Neural progenitor cell (in vitro differentiated cells): Measurements from ENCODE around the gene HTD2. TPM values are rescaled to one million over a fixed set of nuclear protein-coding genes. Genes with fewer than 3 reads are reported as not detected.

Experiments used
- DNase-seq: peaks from one replicate; pipeline ENCODE4 v3.0.0-alpha.2; 2016; ENCODE audit warnings: low spot score
- H2AFZ ChIP-seq: fragments of 200-600 bp; sonication (generic); replicated peaks from 2 replicates; pipeline ENCODE4 v1.6.1; 2016; ENCODE audit warnings: antibody characterized with exemption
- H3F3A ChIP-seq: fragments of 200-600 bp; sonication (generic); 2 replicates; pipeline ENCODE4 v1.6.1; 2016; ENCODE audit warnings: antibody characterized with exemption, low read depth
- H3K27ac ChIP-seq: fragments of 200-600 bp; sonication (generic); 2 replicates; pipeline ENCODE4 v1.5.1; 2016; ENCODE audit warnings: mild to moderate bottlenecking
- H3K27me3 ChIP-seq: fragments of 200-600 bp; sonication (generic); 2 replicates; pipeline ENCODE4 v1.6.1; 2016; ENCODE audit warnings: mild to moderate bottlenecking, moderate library complexity
- H3K36me3 ChIP-seq: fragments of 200-600 bp; sonication (generic); 2 replicates; pipeline ENCODE4 v1.5.1; 2016
- H3K4me1 ChIP-seq: fragments of 200-600 bp; sonication (generic); 2 replicates; pipeline ENCODE4 v1.6.1; 2016; ENCODE audit warnings: mixed run types
- H3K4me2 ChIP-seq: fragments of 200-600 bp; sonication (generic); 2 replicates; pipeline ENCODE4 v1.6.1; 2016
- H3K4me3 ChIP-seq: fragments of 200-600 bp; sonication (generic); 2 replicates; pipeline ENCODE4 v1.5.1; 2016
- H3K79me2 ChIP-seq: fragments of 200-600 bp; sonication (generic); 2 replicates; pipeline ENCODE4 v1.6.1; 2016; ENCODE audit warnings: low read depth
- H3K9ac ChIP-seq: fragments of 200-600 bp; sonication (generic); 2 replicates; pipeline ENCODE4 v1.6.1; 2016
- H3K9me3 ChIP-seq: fragments of 200-600 bp; sonication (generic); 2 replicates; pipeline ENCODE4 v1.5.1; 2016; ENCODE audit warnings: low read depth
- H4K20me1 ChIP-seq: fragments of 200-600 bp; sonication (generic); 2 replicates; pipeline ENCODE4 v1.6.1; 2016; ENCODE audit warnings: low read depth
- H3K27ac Mint-ChIP-seq: 3 replicates; pipeline ENCODE4 v1.8.0; 2021; ENCODE audit warnings: mixed read lengths
- H3K27me3 Mint-ChIP-seq: 2 replicates; pipeline ENCODE4 v1.8.0; 2022; ENCODE audit warnings: low read depth, mild to moderate bottlenecking, inconsistent platforms, moderate library complexity, mixed read lengths; ENCODE audit not compliant: insufficient read depth
- H3K36me3 Mint-ChIP-seq: 3 replicates; pipeline ENCODE4 v1.8.0; 2021; ENCODE audit warnings: mixed read lengths
- H3K4me1 Mint-ChIP-seq: 3 replicates; pipeline ENCODE4 v1.8.0; 2021; ENCODE audit warnings: mixed read lengths
- H3K4me3 Mint-ChIP-seq: 3 replicates; pipeline ENCODE4 v1.8.0; 2021; ENCODE audit warnings: mild to moderate bottlenecking, moderate library complexity, mixed read lengths
- H3K9me3 Mint-ChIP-seq: 3 replicates; pipeline ENCODE4 v1.8.0; 2020; ENCODE audit warnings: mixed read lengths
- CTCF ChIP-seq: fragments of 200-600 bp; sonication (generic); IDR thresholded peaks from 2 replicates; pipeline ENCODE4 v1.5.1; 2017; ENCODE audit warnings: antibody characterized with exemption, mild to moderate bottlenecking
- EZH2 ChIP-seq: fragments of 200-600 bp; sonication (generic); IDR thresholded peaks from 2 replicates; pipeline ENCODE4 v1.6.1; 2017; ENCODE audit warnings: antibody characterized with exemption, mild to moderate bottlenecking, moderate library complexity
- EZH2phosphoT487 ChIP-seq: fragments of 200-600 bp; sonication (generic); IDR thresholded peaks from 2 replicates; pipeline ENCODE4 v1.6.1; 2017; ENCODE audit warnings: antibody characterized with exemption
- total RNA-seq: library from RNA; depleted of rRNA; stranded (reverse); fragments of >200 nt; gene quantifications from 2 replicates; pipeline ENCODE4 v1.2.3, GENCODE V29; 2015; ENCODE audit warnings: low replicate concordance

HTD2 gene
- total RNA-seq, 1 donor from 2014 or later, result 29.5 TPM

GRCh38 chr3:58326267-58326900 is 20.1 kb downstream of the HTD2 start:
- peaks cover 4% of the 10 kb centered on the region for H4K20me1 ChIP-seq
- H3K4me3 ChIP-seq, result no peak overlapping the region
- no peak overlapping the region for H2AFZ ChIP-seq
- peaks cover 8% of the 10 kb centered on the region for H3K4me1 ChIP-seq
- H3K9me3 ChIP-seq, result no peaks in the 10 kb centered on the region
- H3F3A ChIP-seq, result peaks cover 11% of the 10 kb centered on the region
- DNase-seq, result no peak
- H3K36me3 ChIP-seq, result no peaks in the 10 kb centered on the region
- H3K27me3 ChIP-seq, result peaks cover 4% of the 10 kb centered on the region
- H3K79me2 ChIP-seq, result no peaks in the 10 kb centered on the region
- Mint-ChIP-seq H3K4me1 (peaks cover 15% of the 10 kb centered on the region), H3K27ac (no peak overlapping the region), H3K36me3 (no peaks in the 10 kb centered on the region), H3K4me3 (no peak overlapping the region), H3K9me3 (no peaks in the 10 kb centered on the region), H3K27me3 (no peaks in the 10 kb centered on the region)
- no peak overlapping the region for H3K27ac ChIP-seq
- H3K9ac ChIP-seq, result no peak overlapping the region
- H3K4me2 ChIP-seq, result no peak overlapping the region
- TF ChIP-seq EZH2 (no peak), EZH2phosphoT487 (no peak), CTCF (no peak)

- H3K4me3 ChIP-seq, result no peak overlapping the region
- no peaks in the 10 kb centered on the region for H3K36me3 Mint-ChIP-seq
Measured at GRCh38 chr3:58329150-58329921, 23.0 kb downstream of the HTD2 start.

GRCh38 chr3:58329922-58330413 is 23.6 kb downstream of the HTD2 start:
- Histone ChIP-seq H4K20me1 (no peaks in the 10 kb centered on the region), H3K9me3 (no peaks in the 10 kb centered on the region), H3F3A (peaks cover 14% of the 10 kb centered on the region), H3K9ac (no peak overlapping the region), H2AFZ (no peak overlapping the region), H3K36me3 (no peaks in the 10 kb centered on the region), H3K79me2 (no peaks in the 10 kb centered on the region), H3K4me1 (peaks cover 14% of the 10 kb centered on the region), H3K27me3 (peaks cover 16% of the 10 kb centered on the region), H3K27ac (no peak overlapping the region), H3K4me2 (no peak overlapping the region), H3K4me3 (no peak overlapping the region)
- DNase-seq, result no peak
- Mint-ChIP-seq H3K36me3 (no peaks in the 10 kb centered on the region), H3K4me3 (no peak overlapping the region), H3K9me3 (no peaks in the 10 kb centered on the region), H3K27me3 (peaks cover 9% of the 10 kb centered on the region), H3K4me1 (peaks cover 20% of the 10 kb centered on the region), H3K27ac (no peak overlapping the region)
- no peak for TF ChIP-seq EZH2
- TF ChIP-seq EZH2phosphoT487, result no peak
- TF ChIP-seq CTCF, result no peak

More at GRCh38 chr3:58329150-58329921, 23.0 kb downstream of the HTD2 start:
- Histone ChIP-seq H3K27ac (no peak overlapping the region), H3K4me2 (no peak overlapping the region), H3K27me3 (peaks cover 16% of the 10 kb centered on the region), H3K79me2 (no peaks in the 10 kb centered on the region), H2AFZ (no peak overlapping the region), H4K20me1 (no peaks in the 10 kb centered on the region), H3K36me3 (no peaks in the 10 kb centered on the region), H3K9ac (no peak overlapping the region), H3F3A (peaks cover 15% of the 10 kb centered on the region), H3K9me3 (no peaks in the 10 kb centered on the region), H3K4me1 (peaks cover 11% of the 10 kb centered on the region)
- H3K4me3 Mint-ChIP-seq, result no peak overlapping the region
- H3K27me3 Mint-ChIP-seq, result peaks cover 5% of the 10 kb centered on the region
- peaks cover 18% of the 10 kb centered on the region for H3K4me1 Mint-ChIP-seq
- H3K9me3 Mint-ChIP-seq, result no peaks in the 10 kb centered on the region
- DNase-seq, result no peak
- H3K27ac Mint-ChIP-seq, result no peak overlapping the region
- TF ChIP-seq CTCF (no peak), EZH2 (no peak), EZH2phosphoT487 (no peak)
